Measurements from ENCODE around the gene PMPCA.
A peak's percentile ranks its signal among the peaks of the same experiment; 100 is the strongest.

PMPCA gene

DNA sequence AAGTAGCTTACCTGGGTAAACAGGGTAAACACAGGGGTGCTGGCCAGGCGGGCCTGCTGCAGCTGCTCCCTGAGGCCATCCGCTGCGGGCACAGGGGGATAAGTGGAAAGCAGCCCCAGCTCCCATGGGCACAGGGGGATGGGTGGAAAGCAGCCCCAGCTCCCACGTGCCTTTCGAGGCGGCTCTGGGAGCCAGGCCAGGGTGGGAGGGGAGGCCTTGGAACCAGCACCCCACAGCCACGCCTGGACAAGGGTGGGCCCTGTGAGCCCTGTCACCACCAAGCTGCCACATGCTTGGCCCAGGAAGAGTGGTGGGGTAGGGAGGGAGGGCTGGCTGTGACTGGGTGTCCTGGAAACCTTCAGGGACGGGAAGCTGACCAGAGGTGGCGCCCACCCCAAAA lies 29.1 kb upstream of the PMPCA start (continued):
- TF ChIP-seq, protein P1, sequence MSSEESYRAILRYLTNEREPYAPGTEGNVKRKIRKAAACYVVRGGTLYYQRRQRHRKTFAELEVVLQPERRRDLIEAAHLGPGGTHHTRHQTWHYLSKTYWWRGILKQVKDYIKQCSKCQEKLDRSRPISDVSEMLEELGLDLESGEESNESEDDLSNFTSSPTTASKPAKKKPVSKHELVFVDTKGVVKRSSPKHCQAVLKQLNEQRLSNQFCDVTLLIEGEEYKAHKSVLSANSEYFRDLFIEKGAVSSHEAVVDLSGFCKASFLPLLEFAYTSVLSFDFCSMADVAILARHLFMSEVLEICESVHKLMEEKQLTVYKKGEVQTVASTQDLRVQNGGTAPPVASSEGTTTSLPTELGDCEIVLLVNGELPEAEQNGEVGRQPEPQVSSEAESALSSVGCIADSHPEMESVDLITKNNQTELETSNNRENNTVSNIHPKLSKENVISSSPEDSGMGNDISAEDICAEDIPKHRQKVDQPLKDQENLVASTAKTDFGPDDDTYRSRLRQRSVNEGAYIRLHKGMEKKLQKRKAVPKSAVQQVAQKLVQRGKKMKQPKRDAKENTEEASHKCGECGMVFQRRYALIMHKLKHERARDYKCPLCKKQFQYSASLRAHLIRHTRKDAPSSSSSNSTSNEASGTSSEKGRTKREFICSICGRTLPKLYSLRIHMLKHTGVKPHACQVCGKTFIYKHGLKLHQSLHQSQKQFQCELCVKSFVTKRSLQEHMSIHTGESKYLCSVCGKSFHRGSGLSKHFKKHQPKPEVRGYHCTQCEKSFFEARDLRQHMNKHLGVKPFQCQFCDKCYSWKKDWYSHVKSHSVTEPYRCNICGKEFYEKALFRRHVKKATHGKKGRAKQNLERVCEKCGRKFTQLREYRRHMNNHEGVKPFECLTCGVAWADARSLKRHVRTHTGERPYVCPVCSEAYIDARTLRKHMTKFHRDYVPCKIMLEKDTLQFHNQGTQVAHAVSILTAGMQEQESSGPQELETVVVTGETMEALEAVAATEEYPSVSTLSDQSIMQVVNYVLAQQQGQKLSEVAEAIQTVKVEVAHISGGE (tag by site-specific recombination; conservative IDR thresholded peaks at IDR 0.05; ENCODE audit: low read depth) = no peak
- TF ChIP-seq TCF7L2 (IDR thresholded peaks at IDR 0.05; ENCODE audit: borderline replicate concordance, low read depth, low read length) = no peak
- TF ChIP-seq, protein P2, sequence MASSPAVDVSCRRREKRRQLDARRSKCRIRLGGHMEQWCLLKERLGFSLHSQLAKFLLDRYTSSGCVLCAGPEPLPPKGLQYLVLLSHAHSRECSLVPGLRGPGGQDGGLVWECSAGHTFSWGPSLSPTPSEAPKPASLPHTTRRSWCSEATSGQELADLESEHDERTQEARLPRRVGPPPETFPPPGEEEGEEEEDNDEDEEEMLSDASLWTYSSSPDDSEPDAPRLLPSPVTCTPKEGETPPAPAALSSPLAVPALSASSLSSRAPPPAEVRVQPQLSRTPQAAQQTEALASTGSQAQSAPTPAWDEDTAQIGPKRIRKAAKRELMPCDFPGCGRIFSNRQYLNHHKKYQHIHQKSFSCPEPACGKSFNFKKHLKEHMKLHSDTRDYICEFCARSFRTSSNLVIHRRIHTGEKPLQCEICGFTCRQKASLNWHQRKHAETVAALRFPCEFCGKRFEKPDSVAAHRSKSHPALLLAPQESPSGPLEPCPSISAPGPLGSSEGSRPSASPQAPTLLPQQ (tag by site-specific recombination; IDR thresholded peaks at IDR 0.05) = no peak
- TF ChIP-seq, protein P3, sequence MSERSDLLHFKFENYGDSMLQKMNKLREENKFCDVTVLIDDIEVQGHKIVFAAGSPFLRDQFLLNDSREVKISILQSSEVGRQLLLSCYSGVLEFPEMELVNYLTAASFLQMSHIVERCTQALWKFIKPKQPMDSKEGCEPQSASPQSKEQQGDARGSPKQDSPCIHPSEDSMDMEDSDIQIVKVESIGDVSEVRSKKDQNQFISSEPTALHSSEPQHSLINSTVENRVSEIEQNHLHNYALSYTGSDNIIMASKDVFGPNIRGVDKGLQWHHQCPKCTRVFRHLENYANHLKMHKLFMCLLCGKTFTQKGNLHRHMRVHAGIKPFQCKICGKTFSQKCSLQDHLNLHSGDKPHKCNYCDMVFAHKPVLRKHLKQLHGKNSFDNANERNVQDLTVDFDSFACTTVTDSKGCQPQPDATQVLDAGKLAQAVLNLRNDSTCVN (tag by site-specific recombination; optimal IDR thresholded peaks at IDR 0.05) = no peak
- no peak for TF ChIP-seq SP3 (tag by site-specific recombination; IDR thresholded peaks at IDR 0.05)

DNA sequence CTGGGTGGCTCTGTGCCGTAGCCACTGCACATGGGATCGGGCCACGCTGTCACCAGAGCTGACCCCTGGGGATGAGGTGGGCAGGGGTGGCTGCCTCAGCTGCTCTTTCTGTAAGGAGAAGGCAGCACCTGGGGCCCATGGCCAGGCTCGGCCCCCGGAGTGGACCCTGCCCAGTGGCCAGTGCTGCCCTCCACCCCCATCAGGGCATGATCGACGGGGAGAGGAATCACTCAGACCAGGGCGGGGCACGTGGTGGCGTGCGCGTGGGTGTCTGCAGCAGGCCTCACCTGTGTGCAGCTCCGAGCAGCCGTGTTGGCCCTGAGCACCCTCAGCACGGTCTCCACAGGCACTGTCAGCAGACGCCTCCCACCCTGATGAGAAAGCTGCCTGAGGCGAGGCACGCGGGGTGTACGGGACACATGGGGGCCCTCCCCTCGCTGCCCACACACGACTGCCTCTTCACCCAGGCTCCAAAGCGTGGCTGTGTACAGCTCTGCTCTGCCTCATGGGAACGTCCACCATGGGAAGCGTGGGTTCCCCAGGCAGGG lies 28.4 kb upstream of the PMPCA start:
- no peak overlapping the region for H3K27ac ChIP-seq (ENCODE audit: extremely low read depth, low read depth, low read length)
- TF ChIP-seq, protein P4, sequence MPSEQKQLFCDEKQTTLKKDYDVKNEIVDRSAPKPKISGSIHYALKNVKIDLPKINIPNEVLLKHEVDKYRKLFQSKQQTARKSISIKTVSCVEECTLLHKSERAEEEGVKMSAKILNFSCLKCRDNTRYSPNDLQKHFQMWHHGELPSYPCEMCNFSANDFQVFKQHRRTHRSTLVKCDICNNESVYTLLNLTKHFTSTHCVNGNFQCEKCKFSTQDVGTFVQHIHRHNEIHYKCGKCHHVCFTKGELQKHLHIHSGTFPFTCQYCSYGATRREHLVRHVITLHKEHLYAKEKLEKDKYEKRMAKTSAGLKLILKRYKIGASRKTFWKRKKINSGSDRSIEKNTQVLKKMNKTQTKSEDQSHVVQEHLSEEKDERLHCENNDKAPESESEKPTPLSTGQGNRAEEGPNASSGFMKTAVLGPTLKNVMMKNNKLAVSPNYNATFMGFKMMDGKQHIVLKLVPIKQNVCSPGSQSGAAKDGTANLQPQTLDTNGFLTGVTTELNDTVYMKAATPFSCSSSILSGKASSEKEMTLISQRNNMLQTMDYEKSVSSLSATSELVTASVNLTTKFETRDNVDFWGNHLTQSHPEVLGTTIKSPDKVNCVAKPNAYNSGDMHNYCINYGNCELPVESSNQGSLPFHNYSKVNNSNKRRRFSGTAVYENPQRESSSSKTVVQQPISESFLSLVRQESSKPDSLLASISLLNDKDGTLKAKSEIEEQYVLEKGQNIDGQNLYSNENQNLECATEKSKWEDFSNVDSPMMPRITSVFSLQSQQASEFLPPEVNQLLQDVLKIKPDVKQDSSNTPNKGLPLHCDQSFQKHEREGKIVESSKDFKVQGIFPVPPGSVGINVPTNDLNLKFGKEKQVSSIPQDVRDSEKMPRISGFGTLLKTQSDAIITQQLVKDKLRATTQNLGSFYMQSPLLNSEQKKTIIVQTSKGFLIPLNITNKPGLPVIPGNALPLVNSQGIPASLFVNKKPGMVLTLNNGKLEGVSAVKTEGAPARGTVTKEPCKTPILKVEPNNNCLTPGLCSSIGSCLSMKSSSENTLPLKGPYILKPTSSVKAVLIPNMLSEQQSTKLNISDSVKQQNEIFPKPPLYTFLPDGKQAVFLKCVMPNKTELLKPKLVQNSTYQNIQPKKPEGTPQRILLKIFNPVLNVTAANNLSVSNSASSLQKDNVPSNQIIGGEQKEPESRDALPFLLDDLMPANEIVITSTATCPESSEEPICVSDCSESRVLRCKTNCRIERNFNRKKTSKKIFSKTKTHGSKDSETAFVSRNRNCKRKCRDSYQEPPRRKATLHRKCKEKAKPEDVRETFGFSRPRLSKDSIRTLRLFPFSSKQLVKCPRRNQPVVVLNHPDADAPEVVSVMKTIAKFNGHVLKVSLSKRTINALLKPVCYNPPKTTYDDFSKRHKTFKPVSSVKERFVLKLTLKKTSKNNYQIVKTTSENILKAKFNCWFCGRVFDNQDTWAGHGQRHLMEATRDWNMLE (tag by site-specific recombination; conservative IDR thresholded peaks at IDR 0.05; ENCODE audit: low read depth) = no peak
- no peak for TF ChIP-seq ZNF133 (tag by site-specific recombination; IDR thresholded peaks at IDR 0.05)
- no peak for TF ChIP-seq ZNF184 (tag by site-specific recombination; IDR thresholded peaks at IDR 0.05)
- no peak for TF ChIP-seq ZNF2 (tag by site-specific recombination; IDR thresholded peaks at IDR 0.05)
- no peak for TF ChIP-seq SP3 (tag by site-specific recombination; IDR thresholded peaks at IDR 0.05)
- TF ChIP-seq, protein P5, sequence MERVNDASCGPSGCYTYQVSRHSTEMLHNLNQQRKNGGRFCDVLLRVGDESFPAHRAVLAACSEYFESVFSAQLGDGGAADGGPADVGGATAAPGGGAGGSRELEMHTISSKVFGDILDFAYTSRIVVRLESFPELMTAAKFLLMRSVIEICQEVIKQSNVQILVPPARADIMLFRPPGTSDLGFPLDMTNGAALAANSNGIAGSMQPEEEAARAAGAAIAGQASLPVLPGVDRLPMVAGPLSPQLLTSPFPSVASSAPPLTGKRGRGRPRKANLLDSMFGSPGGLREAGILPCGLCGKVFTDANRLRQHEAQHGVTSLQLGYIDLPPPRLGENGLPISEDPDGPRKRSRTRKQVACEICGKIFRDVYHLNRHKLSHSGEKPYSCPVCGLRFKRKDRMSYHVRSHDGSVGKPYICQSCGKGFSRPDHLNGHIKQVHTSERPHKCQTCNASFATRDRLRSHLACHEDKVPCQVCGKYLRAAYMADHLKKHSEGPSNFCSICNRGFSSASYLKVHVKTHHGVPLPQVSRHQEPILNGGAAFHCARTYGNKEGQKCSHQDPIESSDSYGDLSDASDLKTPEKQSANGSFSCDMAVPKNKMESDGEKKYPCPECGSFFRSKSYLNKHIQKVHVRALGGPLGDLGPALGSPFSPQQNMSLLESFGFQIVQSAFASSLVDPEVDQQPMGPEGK (tag by site-specific recombination; IDR thresholded peaks at IDR 0.05) = no peak
- TF ChIP-seq EGR2 (tag by site-specific recombination; IDR thresholded peaks at IDR 0.05; ENCODE audit: low read depth) = 0 out of 2 replicates have a peak, but pooled peaks have one; percentile 8
- TF ChIP-seq, protein P6, sequence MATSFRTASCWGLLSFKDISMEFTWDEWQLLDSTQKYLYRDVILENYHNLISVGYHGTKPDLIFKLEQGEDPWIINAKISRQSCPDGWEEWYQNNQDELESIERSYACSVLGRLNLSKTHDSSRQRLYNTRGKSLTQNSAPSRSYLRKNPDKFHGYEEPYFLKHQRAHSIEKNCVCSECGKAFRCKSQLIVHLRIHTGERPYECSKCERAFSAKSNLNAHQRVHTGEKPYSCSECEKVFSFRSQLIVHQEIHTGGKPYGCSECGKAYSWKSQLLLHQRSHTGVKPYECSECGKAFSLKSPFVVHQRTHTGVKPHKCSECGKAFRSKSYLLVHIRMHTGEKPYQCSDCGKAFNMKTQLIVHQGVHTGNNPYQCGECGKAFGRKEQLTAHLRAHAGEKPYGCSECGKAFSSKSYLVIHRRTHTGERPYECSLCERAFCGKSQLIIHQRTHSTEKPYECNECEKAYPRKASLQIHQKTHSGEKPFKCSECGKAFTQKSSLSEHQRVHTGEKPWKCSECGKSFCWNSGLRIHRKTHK (tag by site-specific recombination; IDR thresholded peaks at IDR 0.05) = no peak
- peak; percentile 27; the same call in 1 of the 2 replicates for TF ChIP-seq GLIS2 (tag by site-specific recombination; IDR thresholded peaks at IDR 0.05)
- no peak for TF ChIP-seq ZNF221 (tag by site-specific recombination; IDR thresholded peaks at IDR 0.05; ENCODE audit: borderline replicate concordance)
- TF ChIP-seq, protein P7, sequence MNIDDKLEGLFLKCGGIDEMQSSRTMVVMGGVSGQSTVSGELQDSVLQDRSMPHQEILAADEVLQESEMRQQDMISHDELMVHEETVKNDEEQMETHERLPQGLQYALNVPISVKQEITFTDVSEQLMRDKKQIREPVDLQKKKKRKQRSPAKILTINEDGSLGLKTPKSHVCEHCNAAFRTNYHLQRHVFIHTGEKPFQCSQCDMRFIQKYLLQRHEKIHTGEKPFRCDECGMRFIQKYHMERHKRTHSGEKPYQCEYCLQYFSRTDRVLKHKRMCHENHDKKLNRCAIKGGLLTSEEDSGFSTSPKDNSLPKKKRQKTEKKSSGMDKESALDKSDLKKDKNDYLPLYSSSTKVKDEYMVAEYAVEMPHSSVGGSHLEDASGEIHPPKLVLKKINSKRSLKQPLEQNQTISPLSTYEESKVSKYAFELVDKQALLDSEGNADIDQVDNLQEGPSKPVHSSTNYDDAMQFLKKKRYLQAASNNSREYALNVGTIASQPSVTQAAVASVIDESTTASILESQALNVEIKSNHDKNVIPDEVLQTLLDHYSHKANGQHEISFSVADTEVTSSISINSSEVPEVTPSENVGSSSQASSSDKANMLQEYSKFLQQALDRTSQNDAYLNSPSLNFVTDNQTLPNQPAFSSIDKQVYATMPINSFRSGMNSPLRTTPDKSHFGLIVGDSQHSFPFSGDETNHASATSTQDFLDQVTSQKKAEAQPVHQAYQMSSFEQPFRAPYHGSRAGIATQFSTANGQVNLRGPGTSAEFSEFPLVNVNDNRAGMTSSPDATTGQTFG (tag by site-specific recombination; IDR thresholded peaks at IDR 0.05; ENCODE audit: borderline replicate concordance) = no peak
- TF ChIP-seq ZBTB48 (tag by site-specific recombination; IDR thresholded peaks at IDR 0.05) = no peak
- TF ChIP-seq ZFHX2 (tag by site-specific recombination; conservative IDR thresholded peaks at IDR 0.05) = peak; percentile 30; the same call in 1 of the 2 replicates
- CTCF ChIA-PET = interaction anchor here (0.6 to 0.8 kb wide), 2 partner anchors 19 to 1603 kb away, joined by 3 to 4 read pairs; no protein-coding TSS in a partner anchor
- no peaks in the 10 kb centered on the region for H3K4me1 ChIP-seq (ENCODE audit: control insufficient read depth, insufficient read depth, low read length)
- POLR2A ChIA-PET = interaction anchor here (0.8 to 2.0 kb wide), 2 partner anchors 17 to 19 kb away, joined by 3 to 11 read pairs; partner anchors contain the start of gene DNLZ
- no peaks in the 10 kb centered on the region for H3K9me3 ChIP-seq (ENCODE audit: control insufficient read depth, insufficient read depth, low read depth, low read length)
- H3K36me3 ChIP-seq (ENCODE audit: control insufficient read depth in 2 of 2, insufficient read depth in 1 of 2, low read length in 2 of 2) = peaks cover 13 to 95% of the 10 kb centered on the region in 2 experiments
- H3K4me3 ChIP-seq (ENCODE audit: low read depth, low read length) = no peak overlapping the region
